Cerebellar cortex (tissue), 1 donor: ENCODE data around the gene RAB26.
A peak's percentile ranks its signal among the peaks of the same experiment; 100 is the strongest.

Experiments
- DNase-seq: peaks from one replicate; pipeline ENCODE4 v3.0.0-alpha.2; 2015; ENCODE audit warnings: low spot score

The RAB26 gene

DNA sequence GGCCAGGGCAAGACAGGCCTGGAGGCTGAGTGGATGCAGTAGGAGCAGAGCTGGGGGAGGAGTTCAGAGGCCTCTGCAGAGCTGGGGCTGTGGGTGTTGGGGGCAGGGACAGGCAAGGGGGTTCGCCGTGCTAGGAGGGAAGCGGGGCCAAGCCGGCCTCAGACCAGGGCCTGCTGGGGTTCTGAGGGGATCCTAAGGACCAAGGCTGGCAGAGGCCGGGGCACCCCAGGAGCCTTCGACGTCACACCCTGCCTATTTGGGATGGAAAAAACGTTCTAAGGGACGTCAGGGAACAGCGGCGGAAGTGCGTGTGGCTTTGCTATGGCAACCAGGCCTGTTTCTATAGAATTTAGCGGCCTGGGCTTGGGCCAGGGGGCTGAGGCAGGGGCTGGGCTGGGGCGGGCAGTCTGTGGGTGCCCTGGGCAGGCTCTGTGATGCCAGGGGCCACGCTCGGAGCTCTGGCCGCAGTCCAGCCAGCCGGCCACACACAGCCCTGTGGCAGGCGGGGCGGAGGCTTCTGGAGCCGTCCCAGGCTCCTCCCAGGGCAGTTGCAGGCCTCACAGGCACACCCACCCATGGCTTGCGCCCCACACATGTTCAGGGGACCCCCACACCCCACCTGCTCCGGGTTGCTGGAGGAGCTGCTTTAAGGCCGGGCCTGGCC, 10.9 kb downstream of the RAB26 start:
- peak; percentile 61 for DNase-seq

DNA sequence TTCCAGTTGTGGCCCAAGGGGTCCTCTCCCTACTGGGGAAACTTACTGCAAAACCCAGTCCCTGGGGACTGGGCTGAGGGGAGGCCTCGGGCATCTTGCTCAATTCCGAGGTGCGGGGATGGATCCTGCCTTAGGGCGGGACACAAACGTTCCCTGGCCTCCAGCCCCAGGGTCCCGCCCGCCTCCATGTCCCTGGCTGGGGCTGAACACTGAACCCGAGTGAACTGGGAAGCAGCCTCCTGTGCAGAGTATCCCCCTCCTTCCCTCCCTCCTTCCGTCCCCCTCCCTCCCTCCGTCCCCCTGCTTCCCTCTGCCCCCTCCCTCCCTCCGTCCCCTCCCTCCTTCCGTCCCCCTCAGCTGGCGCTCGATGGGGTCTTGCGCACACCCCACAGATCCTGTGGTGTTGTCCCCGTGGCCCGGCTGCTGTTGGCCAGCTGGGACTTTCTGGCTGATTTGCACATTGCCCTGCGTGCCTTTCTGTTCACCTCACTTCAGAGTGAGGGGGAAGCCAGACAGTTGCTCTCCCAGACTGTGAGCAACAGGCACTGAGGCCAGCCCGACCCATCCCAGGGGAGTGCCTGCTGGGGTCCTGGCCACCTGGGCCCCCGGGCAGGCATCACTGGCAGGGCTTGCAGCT, 12.6 kb downstream of the RAB26 start:
- no peak for DNase-seq

DNA sequence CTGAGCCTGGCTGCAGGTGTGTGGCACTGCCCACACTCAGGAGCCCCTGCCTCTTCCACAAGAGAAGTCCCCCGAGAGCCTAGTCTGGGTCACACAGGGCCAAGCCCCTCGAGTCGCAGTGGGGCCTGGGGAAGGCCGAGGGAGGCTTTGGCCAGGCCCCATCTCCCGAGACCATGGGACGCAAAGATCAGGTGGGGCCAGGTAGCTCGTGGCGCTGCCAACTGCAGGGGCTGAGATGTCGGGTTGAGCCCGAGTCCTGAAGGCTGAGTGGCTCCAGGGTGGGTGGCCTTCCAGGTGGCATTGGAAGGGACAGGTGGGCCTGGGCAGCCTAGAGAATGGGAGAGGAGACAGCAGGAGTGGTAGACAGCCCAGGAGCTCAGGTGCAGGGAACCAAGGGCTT, 13.5 kb downstream of the RAB26 start:
- no peak for DNase-seq

DNA sequence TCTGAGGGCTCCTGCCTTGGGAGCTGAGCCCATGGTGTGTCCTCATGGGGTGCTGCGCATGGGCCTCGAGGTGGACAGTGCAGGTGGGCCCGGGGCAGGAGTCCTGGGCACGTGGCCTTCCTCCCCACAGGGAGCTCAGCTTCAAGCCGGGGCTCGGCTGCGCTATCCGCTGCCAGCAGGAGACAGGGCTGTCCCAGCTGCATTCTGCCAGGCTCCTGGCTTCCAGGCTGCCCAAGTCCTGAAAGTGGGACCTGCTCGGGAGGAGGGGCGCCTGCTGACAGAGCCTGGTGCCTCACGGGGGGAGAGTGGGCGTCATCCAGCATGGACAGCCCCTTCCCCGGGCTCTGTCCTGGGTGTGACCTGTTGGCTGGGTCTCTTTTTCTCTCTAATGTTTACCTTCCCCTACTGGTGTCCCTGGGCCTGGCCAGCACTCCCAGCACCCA, 14.3 kb downstream of the RAB26 start:
- DNase-seq, result no peak

DNA sequence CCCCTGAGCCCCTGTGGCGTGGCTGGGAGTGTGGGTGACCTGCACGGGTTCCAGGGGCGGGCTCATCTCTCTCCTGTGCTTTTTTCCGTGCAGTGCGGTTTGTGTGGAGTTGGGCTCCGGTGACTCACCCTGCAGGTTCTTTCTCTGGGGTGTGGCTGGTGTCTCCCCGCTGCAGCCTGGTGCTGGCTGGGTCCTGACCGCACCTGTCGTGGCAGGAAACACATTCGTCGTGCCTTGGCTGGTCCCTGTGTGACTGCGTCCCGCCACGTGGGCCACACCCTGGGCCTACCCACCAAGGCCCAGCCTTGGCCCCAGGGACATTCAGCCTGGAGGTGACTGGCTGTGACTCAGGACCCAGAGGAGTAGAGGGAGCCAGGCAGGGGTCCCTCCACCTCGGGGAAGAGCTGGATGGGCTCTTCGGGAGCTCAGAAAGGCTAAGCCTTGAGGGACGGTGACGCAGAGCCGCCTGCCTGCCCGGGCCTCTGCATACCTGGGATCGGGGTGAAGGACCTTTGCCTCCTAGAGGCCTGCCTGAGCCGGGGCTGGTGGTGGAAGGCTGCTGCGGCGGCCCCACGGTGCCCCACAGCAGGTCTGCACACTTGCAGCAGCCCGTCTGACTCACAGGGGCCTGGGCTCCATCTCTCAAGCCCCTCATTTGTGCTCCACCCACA, 14.9 kb downstream of the RAB26 start:
- DNase-seq, result no peak

DNA sequence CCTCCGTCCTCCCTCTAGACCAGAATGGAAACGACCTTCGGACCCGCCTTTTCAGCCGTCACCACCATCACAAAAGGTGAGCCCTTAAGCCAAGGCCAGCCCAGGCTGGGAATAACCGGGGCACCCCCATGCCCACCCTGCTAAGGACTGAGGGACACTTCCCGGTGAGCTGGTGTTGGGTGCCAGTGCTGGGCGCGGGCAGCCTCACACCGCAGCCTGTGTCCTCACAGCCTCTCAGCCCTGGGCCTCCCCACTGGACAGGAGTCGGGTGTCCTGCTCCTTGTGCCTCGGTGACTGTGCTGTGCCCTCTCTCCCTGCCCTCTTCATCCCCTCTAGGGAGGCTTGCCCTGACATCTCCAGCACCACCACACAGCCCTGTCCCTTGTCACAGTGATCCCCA, 17.4 kb downstream of the RAB26 start:
- DNase-seq, result no peak

DNA sequence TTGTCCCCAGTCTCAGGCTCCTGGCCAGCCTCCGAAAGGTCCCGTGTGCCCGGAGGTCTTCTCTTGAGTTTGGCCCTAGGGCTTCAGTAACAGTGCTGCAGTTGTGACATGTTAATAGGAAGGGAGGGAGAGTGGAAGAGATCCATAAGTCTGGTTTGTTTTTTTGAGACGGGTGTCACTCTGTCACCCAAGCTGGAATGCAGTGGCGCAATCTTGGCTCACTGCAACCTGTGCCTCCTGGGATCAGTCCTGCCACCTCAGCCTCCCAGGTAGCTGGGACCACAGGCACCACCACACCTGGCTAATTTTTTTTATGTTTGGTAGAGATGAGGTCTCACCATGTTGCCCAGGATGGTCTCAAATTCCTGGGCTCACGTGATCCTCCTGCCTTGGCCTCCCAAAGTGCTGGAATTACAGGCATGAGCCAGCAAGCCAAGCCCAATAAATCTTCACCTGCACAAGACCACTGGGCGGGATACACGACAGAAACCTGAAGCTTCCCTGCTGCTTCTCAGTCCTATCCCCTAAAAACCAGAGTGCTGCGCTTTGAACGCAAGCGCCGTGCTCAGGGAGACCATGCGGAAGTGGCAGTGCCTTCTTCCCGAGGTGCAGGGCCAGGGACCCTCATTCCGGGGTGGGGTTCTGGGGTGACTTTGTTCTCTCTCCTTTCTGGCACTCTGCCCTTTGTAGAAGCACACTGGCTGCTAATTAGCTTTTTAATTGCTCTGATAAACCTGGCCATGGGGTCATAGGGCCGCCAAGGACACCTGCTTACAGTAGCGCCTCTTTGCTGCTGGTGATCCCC, 18.0 kb downstream of the RAB26 start:
- no peak for DNase-seq

DNA sequence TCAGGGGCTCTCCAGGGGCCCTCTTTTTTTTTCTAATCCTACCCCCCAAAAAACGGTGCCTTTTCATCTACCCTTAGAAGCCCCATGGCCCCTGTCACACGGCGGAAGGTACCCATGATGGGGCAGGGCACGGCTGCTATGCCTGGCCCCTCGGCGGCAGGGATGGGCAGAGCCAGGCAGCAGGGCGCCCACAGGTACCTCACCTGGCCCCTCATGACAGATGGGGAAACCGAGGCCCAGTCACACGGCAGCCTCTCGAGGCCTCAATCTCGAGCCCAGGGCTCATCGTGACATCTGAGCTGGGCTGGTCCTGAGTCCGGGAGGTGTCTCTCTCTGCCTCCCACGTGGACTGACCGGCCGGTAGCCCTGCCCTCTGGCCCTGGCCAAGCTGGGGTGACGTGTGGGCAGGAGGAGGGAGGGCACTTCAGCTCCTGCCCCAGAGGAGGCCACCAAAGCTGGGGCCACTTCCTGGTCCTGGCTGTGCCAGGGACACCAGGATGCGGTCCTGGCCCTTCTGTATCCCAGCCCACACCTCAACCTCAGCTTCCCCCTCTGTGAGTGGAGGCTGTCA, 18.7 kb downstream of the RAB26 start:
- DNase-seq, result no peak

DNA sequence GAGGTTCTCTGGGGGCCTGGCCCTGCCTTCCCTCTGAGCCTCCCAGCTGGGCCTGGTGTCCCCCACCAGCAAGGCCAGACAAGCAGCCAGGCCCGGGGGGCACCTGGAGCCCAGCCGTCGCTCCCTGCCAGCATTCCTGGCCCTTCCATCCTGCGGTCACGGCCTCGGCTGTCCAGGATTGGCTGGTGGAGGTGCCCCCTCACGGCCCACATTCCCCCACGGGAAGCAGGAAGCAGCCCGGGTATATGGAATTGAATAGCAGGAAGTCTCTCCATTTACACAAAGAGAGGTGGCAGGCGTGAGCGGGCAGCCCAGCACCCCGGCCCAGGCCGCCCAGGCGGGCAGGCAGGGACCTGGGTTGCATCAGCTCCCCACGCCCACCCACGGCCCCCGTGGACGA, 21.7 kb downstream of the RAB26 start:
- no peak for DNase-seq

DNA sequence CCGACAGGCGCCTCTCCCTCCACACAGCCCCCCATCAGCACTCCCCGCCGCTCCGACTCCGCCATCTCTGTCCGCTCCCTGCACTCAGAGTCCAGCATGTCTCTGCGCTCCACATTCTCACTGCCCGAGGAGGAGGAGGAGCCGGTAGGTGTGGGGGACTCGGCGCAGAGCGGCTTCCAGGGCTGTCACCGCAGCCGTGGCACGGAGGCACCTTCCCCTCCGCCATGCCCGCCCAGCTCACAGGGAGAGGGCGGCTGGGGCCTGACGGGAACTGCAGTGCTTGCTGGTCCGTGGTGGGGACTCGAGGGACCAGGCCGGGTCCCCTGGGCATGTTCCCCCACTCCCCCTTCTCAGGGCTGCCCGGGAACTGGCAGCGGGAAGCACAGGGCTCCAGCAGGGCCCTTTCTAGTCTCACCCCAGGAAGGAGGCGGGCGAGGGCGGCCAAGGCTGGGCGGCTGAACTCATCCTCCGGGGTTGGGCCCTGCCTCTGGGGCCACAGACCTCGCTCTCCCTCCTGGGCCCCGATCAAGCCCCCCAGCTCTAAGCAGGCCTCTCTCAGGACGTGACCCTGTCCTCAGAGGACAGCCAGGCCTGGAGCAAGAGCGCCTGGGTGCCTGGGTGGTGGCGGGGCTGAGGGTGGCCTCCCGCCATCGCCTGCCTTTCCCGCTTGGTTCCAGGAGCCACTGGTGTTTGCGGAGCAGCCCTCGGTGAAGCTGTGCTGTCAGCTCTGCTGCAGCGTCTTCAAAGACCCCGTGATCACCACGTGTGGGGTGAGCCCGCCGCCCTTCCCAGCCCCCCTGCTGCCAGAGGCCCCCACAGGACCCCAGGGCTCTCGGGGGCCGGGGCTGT, 22.4 kb downstream of the RAB26 start:
- DNase-seq, result no peak

DNA sequence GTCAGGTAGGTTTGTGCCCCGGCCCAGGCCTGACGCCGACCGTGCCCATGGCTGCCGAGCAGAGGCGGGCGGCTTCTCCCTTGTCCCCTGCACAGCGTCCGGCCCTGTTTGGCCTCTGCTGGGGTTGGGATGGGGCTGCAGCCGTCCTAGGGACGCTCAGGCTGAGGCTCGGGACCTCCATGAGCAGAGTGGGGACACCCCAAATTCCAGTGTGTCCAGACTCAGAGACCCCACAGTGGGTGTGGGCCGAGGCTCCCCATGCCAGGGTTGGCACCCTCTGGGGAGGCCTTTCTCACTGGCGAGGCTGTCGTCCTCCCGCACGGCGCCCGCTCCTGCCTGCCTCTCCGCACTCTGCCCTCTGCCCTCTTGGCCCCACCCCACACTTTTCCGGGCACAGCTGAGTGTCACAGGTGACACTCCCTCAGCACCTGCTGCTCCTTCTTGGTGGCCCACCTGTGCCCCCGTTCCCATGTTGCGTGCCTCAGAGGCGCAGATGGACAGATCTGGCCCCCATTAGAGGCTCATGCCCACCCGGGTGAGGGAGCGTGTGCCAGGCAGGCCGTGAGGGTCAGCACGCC, 23.3 kb downstream of the RAB26 start:
- no peak for DNase-seq

DNA sequence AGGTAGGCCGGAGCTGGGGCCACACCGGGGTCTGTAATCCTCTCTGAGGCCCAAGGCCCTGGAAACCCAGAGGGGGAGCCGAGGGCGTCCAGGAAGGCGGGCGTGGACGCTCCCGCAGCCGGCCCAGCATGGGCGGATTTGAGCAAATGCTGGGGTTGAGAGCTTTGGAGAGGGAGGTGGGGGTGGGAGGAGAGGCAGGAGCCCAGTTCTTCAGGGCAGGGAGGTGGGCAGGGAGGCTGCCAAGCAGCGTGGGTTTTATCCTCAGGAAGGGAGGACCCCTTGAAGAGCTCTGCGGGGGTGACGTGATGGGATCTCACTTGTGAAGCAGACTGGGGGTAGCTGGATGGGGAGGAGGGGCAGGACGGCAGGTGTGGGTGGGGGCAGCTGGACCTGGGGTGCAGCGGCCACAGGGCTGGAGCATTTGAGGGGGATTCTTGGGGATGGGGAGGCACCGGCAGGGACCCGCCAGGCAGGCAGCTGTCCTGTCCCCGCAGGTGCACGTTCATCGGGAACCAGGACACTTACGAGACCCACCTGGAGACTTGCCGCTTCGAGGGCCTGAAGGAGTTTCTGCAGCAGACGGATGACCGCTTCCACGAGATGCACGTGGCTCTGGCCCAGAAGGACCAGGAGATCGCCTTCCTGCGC, 24.4 kb downstream of the RAB26 start:
- DNase-seq, result no peak

DNA sequence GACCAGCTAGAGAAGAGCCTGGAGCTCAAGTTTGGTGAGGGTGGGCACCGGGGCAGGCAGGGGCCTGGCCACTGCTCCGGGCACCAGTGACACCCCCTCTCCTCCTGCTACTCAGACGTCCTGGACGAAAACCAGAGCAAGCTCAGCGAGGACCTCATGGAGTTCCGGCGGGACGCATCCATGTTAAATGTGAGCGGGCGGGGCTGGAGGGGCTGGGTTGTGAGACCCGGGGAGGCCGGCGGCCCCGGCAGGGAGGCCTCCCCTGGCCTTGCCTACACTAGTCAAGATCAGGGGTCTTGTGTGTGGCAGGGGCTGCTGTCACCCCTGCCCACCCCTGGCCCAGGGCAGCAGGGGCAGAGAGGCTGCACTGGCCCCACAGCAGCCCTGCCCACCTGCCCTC, 24.9 kb downstream of the RAB26 start:
- DNase-seq, result no peak

DNA sequence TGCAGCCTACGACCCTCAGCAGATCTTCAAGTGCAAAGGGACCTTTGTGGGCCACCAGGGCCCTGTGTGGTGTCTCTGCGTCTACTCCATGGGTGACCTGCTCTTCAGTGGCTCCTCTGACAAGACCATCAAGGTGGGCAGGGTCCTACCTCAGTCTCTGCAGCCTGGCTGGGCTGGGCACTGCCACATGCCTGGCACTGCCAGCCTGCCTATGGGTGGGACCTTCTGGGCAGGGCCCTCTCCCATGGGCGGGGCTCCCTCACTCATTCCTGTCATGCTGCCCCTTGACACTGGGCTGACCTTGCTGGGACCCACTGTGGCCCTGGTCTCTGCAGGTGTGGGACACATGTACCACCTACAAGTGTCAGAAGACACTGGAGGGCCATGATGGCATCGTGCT, 25.5 kb downstream of the RAB26 start:
- no peak for DNase-seq

DNA sequence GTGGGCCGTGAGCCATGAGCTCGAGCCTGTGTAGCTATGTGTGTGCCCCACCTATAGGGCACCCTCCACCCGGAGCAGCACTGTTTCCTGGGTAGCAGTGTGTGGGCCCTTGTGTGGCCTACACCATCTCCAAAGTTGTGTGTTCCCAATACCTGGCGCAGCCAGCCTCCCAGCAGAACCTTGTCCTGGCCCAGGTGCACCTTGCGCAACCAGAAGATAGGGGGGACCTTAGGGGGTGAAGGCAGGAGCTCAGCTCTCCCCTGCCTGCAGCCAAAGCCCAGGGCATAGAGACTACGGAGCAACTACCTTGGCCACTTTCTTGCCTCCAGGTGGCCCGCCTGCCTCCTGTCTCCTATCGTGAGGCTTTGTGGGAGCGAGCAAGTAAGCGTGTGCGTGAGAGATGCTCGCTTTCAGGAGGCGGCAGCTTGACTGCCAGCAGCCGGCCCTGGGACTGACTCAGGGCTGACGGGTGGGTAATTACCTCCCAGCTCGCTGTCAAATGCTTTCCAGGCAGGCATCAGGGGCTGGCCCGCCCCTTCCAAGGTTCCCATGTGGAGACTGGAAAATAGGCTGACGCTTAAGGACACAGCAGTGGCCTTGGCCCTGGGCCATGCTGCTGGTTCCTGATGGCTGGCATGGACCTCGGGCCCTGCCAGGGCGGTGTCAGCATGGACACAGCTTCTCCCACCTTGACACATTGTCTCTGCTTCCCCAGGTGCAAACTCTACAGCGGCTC, 26.1 kb downstream of the RAB26 start:
- peak; percentile 72 for DNase-seq

DNA sequence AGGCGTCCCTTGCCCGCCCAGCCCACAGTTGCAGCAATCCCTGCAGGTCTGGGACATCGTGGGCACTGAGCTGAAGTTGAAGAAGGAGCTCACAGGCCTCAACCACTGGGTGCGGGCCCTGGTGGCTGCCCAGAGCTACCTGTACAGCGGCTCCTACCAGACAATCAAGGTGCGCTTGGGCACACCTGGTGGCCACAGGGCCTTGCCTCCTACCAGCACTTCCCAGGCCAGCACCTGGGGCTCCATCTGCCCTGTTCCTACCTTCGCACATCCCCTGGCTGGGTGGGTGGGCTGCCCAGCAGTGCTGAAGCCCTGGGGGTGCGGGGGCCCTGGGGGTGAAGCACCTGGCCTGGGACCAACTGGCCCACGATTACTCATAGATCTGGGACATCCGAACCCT, 27.0 kb downstream of the RAB26 start:
- DNase-seq, result no peak

DNA sequence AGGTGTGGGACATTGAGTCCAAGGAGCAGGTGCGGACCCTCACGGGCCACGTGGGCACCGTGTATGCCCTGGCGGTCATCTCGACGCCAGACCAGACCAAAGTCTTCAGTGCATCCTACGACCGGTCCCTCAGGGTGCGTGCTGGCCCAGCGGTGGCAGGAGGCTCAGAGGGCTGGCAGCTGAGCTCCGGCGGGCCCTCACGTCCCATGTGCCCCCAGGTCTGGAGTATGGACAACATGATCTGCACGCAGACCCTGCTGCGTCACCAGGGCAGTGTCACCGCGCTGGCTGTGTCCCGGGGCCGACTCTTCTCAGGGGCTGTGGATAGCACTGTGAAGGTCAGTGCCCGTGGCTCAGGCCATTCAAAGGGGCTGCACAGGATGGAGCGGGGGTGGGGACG, 27.6 kb downstream of the RAB26 start:
- no peak for DNase-seq

DNA sequence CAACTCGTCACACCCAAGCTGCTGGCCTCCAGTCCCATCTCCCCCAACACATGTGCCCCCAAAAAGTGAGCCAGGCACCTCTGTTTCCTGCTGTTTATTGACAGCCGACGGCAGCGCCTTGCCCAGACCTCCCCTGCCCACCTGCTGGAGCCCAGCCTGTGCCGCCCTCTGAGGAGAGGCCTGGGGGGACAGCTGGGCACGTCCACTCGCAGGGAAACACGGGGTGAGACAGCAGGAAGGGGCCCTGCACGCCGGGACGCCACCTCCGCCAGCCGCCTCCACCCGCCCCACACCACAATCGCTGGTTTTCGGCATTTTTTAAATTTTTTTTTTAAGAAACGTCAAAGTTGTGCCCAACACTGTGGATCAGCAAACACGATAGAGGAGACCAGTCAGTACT, 28.7 kb downstream of the RAB26 start:
- no peak for DNase-seq

DNA sequence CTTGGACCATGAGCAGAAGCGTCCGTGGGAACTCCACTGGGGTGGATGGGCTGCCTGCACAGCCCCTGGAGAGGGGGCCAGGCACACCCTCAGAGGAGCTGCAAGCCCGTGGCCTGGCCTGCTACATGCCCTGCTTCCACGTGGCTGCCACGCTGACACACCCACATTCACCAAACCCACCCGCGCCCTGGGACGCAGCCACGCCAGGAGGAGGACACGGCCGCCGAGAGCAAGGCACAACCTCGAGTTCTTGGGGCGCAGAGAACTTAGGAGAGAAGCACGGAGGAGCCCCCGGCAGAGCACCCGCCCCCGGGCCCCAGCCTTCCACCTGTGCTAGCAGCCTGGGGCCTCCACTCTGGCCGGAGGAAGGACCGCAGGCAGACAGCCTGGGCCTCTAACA, 29.1 kb downstream of the RAB26 start:
- DNase-seq, result no peak
